DOHH2 (cell line): Measurements from ENCODE around the gene BET1L.
"Not testable (repeated sequence)": the region's sequence is repeated elsewhere in the genome, so short reads cannot be mapped to it uniquely, and the experiment has no call there.

Source experiments
- H3F3A ChIP-seq: fragments of 200-600 bp; sonication (generic), shearing (Covaris generic); 2 replicates; pipeline ENCODE4 v1.6.0; 2016; ENCODE audit warnings: antibody characterized with exemption, mild to moderate bottlenecking; ENCODE audit not compliant: control insufficient read depth, insufficient read depth
- H3K27ac ChIP-seq: fragments of 200-600 bp; sonication (generic); 2 replicates; pipeline ENCODE4 v1.5.1; 2014; ENCODE audit warnings: low read depth, mild to moderate bottlenecking, low read length, moderate library complexity
- H3K27me3 ChIP-seq: fragments of 200-600 bp; sonication (generic); 2 replicates; pipeline ENCODE4 v1.6.1; 2014; ENCODE audit warnings: mild to moderate bottlenecking, low read length, mixed read lengths; ENCODE audit not compliant: control insufficient read depth
- H3K36me3 ChIP-seq: fragments of 200-600 bp; sonication (generic); 2 replicates; pipeline ENCODE4 v1.6.1; 2014; ENCODE audit warnings: mild to moderate bottlenecking, low read length, moderate library complexity, mixed read lengths; ENCODE audit not compliant: control insufficient read depth
- H3K4me1 ChIP-seq: fragments of 200-600 bp; sonication (generic); 2 replicates; pipeline ENCODE4 v1.6.1; 2014; ENCODE audit warnings: mild to moderate bottlenecking, low read length, mixed read lengths; ENCODE audit not compliant: control insufficient read depth
- H3K4me2 ChIP-seq: fragments of 200-600 bp; sonication (generic); 2 replicates; pipeline ENCODE4 v1.6.0; 2014; ENCODE audit warnings: mild to moderate bottlenecking, low read length, moderate library complexity
- H3K4me3 ChIP-seq: fragments of 200-600 bp; sonication (generic); 2 replicates; pipeline ENCODE4 v1.5.1; 2014; ENCODE audit warnings: mild to moderate bottlenecking, low read length, mixed read lengths
- H3K79me2 ChIP-seq: fragments of 200-600 bp; sonication (generic); 2 replicates; pipeline ENCODE4 v1.6.1; 2014; ENCODE audit warnings: mild to moderate bottlenecking, low read length, mixed read lengths; ENCODE audit not compliant: control insufficient read depth
- H3K9me2 ChIP-seq: fragments of 200-600 bp; sonication (generic); replicated peaks from 2 replicates; pipeline ENCODE4 v1.6.1; 2014; ENCODE audit warnings: mild to moderate bottlenecking, low read length, mixed read lengths; ENCODE audit not compliant: control insufficient read depth
- H3K9me3 ChIP-seq: fragments of 200-600 bp; sonication (generic); 2 replicates; pipeline ENCODE4 v1.6.1; 2014; ENCODE audit warnings: antibody characterized with exemption, low read length, mixed read lengths; ENCODE audit not compliant: control insufficient read depth, insufficient read depth
- H4K20me1 ChIP-seq: fragments of 200-600 bp; sonication (generic); 2 replicates; pipeline ENCODE4 v1.6.0; 2014; ENCODE audit warnings: low read depth, mild to moderate bottlenecking, antibody characterized with exemption, low read length, moderate library complexity; ENCODE audit not compliant: control insufficient read depth, insufficient read depth
- TF ChIP-seq, protein P1 (sequence below): fragments of 200-600 bp; sonication (generic); IDR thresholded peaks from one replicate; pipeline ENCODE4 v1.5.1; 2014; ENCODE audit warnings: antibody characterized with exemption, mild to moderate bottlenecking, low read depth, low read length; ENCODE audit not compliant: poor library complexity, severe bottlenecking

Gene BET1L

DNA sequence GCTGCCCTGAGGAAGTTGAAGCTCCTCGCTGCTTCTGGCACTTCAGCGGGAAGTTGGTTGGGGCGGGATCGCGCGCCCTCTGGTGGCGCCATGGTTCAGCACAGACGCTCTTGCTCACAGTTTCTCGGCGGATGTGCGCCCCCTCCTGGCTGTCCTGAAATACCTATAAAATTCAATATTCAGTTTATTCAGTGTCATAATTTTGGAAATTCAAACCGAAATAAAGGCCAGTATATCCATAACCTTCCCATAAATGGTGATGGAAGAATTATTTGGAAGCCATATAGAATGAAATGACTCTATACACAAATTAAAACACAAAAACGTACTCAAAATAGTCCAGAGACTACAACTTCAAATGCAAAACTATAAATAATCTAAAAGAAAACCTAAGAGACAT, 27.0 kb downstream of the BET1L start:
- not testable (repeated sequence) for H4K20me1 ChIP-seq, H3K9me2 ChIP-seq, H3K27ac ChIP-seq, H3K36me3 ChIP-seq, H3K4me1 ChIP-seq, H3K9me3 ChIP-seq, H3K4me2 ChIP-seq, H3K79me2 ChIP-seq, H3K27me3 ChIP-seq, H3K4me3 ChIP-seq, H3F3A ChIP-seq
- TF ChIP-seq, protein P1, sequence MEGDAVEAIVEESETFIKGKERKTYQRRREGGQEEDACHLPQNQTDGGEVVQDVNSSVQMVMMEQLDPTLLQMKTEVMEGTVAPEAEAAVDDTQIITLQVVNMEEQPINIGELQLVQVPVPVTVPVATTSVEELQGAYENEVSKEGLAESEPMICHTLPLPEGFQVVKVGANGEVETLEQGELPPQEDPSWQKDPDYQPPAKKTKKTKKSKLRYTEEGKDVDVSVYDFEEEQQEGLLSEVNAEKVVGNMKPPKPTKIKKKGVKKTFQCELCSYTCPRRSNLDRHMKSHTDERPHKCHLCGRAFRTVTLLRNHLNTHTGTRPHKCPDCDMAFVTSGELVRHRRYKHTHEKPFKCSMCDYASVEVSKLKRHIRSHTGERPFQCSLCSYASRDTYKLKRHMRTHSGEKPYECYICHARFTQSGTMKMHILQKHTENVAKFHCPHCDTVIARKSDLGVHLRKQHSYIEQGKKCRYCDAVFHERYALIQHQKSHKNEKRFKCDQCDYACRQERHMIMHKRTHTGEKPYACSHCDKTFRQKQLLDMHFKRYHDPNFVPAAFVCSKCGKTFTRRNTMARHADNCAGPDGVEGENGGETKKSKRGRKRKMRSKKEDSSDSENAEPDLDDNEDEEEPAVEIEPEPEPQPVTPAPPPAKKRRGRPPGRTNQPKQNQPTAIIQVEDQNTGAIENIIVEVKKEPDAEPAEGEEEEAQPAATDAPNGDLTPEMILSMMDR, result peak; percentile 29
